Breast epithelium (tissue), 3 donors: ENCODE results near the gene HCFC2.

Experiments used
- POLR2AphosphoS5 ChIP-seq, 3 donors: sonication (generic); formaldehyde crosslinking; IDR thresholded peaks; one replicate each; pipeline ENCODE4 v1.6.1; 2017; ENCODE audit warnings: antibody characterized with exemption in 3 of 3
- TF ChIP-seq, protein P1 (sequence below), 3 donors: fragments of 450-650 bp; IDR thresholded peaks; one replicate each; pipeline ENCODE4 v1.5.1; 2016 to 2017; ENCODE audit warnings: antibody characterized with exemption in 3 of 3, mild to moderate bottlenecking in 3 of 3, moderate library complexity in 3 of 3

DNA sequence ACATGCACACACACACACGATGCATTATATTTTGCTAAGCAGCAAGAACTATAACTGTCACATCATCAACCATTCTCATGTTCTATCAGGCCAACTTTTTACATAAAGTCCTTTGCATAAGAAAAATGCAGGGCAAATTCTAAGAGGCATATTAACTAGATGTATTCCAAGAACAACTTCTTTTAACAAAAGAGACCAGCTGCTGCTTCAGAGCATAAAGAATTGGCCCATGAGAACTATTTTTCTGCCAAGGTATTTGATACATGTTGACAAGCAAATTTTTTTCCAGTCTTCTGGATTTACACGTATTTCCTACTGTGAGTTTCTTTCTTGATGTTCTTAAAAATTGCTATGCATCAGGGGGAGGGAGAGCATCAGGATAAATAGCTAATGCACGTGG, 41.5 kb upstream of the HCFC2 start:
- TF ChIP-seq, protein P1, sequence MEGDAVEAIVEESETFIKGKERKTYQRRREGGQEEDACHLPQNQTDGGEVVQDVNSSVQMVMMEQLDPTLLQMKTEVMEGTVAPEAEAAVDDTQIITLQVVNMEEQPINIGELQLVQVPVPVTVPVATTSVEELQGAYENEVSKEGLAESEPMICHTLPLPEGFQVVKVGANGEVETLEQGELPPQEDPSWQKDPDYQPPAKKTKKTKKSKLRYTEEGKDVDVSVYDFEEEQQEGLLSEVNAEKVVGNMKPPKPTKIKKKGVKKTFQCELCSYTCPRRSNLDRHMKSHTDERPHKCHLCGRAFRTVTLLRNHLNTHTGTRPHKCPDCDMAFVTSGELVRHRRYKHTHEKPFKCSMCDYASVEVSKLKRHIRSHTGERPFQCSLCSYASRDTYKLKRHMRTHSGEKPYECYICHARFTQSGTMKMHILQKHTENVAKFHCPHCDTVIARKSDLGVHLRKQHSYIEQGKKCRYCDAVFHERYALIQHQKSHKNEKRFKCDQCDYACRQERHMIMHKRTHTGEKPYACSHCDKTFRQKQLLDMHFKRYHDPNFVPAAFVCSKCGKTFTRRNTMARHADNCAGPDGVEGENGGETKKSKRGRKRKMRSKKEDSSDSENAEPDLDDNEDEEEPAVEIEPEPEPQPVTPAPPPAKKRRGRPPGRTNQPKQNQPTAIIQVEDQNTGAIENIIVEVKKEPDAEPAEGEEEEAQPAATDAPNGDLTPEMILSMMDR (IDR thresholded peaks at IDR 0.05), result no peak
- TF ChIP-seq POLR2AphosphoS5 (IDR thresholded peaks at IDR 0.05), result no peak
